ENCODE data around the gene GDI1. TPM values are rescaled to one million over a fixed set of nuclear protein-coding genes. Genes with fewer than 3 reads are reported as not detected.

Gene GDI1
- total RNA-seq, 1 experiment from 2014 or later: 96.1 TPM

- intact Hi-C loops (cut with micrococcal nuclease): no loop called here
- POLR2A ChIA-PET (ENCODE audit: unreplicated experiment): no interaction called here
- no peaks in the 10 kb centered on the region for H4K20me1 ChIP-seq (ENCODE audit: low read length)
- H3K36me3 ChIP-seq (ENCODE audit: low read depth, low read length): peaks cover 15% of the 10 kb centered on the region
- CTCF ChIA-PET: no interaction called here
- H2AFZ ChIP-seq (ENCODE audit: low read length): no peak overlapping the region
- ATAC-seq: no peak
- peaks cover 33% of the 10 kb centered on the region for H3K79me2 ChIP-seq (ENCODE audit: low read length)
- TF ChIP-seq EZH2phosphoT487 (IDR thresholded peaks at IDR 0.05; ENCODE audit: borderline replicate concordance, low read length) (no peak), CTCF (conservative IDR thresholded peaks at IDR 0.05; ENCODE audit: low read depth, low read length) (no peak), EZH2 (IDR thresholded peaks at IDR 0.05; ENCODE audit: low read length, unreplicated experiment) (no peak)
- no peak overlapping the region for H3K27ac ChIP-seq (ENCODE audit: low read length)
- BruUV-seq (replicated peaks): no TSS peak
- no peaks in the 10 kb centered on the region for H3K9me2 ChIP-seq (replicated peaks; ENCODE audit: low read length)
- no peaks in the 10 kb centered on the region for H3K9me3 ChIP-seq (ENCODE audit: low read length)
- no peak overlapping the region for H3K4me2 ChIP-seq (ENCODE audit: low read length)
- peaks cover 31% of the 10 kb centered on the region for H3K4me1 ChIP-seq (ENCODE audit: insufficient read depth, low read length)
- no peak for DNase-seq
- H3K9ac ChIP-seq (ENCODE audit: low read length): no peak overlapping the region
- no peaks in the 10 kb centered on the region for H3K27me3 ChIP-seq (ENCODE audit: low read length)
- H3F3A ChIP-seq (ENCODE audit: low read length, unreplicated experiment): no peaks in the 10 kb centered on the region
- no peak overlapping the region for H3K4me3 ChIP-seq (ENCODE audit: low read length)
Measured at GRCh38 chrX:154483325-154483724, 46.4 kb downstream of the GDI1 start.

GRCh38 chrX:154484255-154485149, 47.5 kb downstream of the GDI1 start:
- Histone ChIP-seq H3K4me1 (ENCODE audit: insufficient read depth, low read length) (peaks cover 30% of the 10 kb centered on the region), H3F3A (ENCODE audit: low read length, unreplicated experiment) (no peaks in the 10 kb centered on the region), H3K4me2 (ENCODE audit: low read length) (peak overlapping the region; percentile 96), H3K27ac (ENCODE audit: low read length) (no peak overlapping the region), H3K36me3 (ENCODE audit: low read depth, low read length) (peaks cover 15% of the 10 kb centered on the region), H3K4me3 (ENCODE audit: low read length) (peak overlapping the region; percentile 83), H3K79me2 (ENCODE audit: low read length) (peaks cover 45% of the 10 kb centered on the region), H4K20me1 (ENCODE audit: low read length) (no peaks in the 10 kb centered on the region), H3K27me3 (ENCODE audit: low read length) (no peaks in the 10 kb centered on the region), H3K9me3 (ENCODE audit: low read length) (no peaks in the 10 kb centered on the region), H3K9me2 (replicated peaks; ENCODE audit: low read length) (no peaks in the 10 kb centered on the region), H2AFZ (ENCODE audit: low read length) (no peak overlapping the region), H3K9ac (ENCODE audit: low read length) (no peak overlapping the region)
- BruUV-seq (replicated peaks): no TSS peak
- CTCF ChIA-PET: no interaction called here
- DNase-seq: peak; percentile 34
- TF ChIP-seq EZH2 (IDR thresholded peaks at IDR 0.05; ENCODE audit: low read length, unreplicated experiment) (no peak), CTCF (conservative IDR thresholded peaks at IDR 0.05; ENCODE audit: low read depth, low read length) (no peak), EZH2phosphoT487 (IDR thresholded peaks at IDR 0.05; ENCODE audit: borderline replicate concordance, low read length) (no peak)
- POLR2A ChIA-PET (ENCODE audit: unreplicated experiment): no interaction called here
- peak; percentile 36; the same call in 1 of the 2 replicates for ATAC-seq
- intact Hi-C loops (cut with micrococcal nuclease): no loop called here

All from PC-3 (cell line).